B cell (primary cell): ENCODE results near the gene ADAM19. TPM values are rescaled to one million over a fixed set of nuclear protein-coding genes. Genes with fewer than 3 reads are reported as not detected.

ENCODE experiments used
- ATAC-seq: fragments of 200-7000 bp; cut with Tn5 transposase; one replicate; pipeline ENCODE4 v1.10.0; 2021; ENCODE audit warnings: low read depth, mild to moderate bottlenecking, moderate number of reproducible peaks, moderate library complexity
- CTCF ChIA-PET: fragments of 350-600 bp; sonication (Branson Sonifier 250); formaldehyde crosslinking; loops from one replicate; lab custom pipeline; 2021; ENCODE audit warnings: antibody characterized with exemption, inconsistent platforms; lab: Charles Lee
- POLR2A ChIA-PET: fragments of 350-600 bp; sonication (Branson Sonifier 250); formaldehyde crosslinking; loops from one replicate; lab custom pipeline; 2021; ENCODE audit warnings: antibody characterized with exemption; lab: Charles Lee
- DNase-seq: peaks from one replicate; pipeline ENCODE4 v3.0.0; 2013
- H2AFZ ChIP-seq: 2 replicates; pipeline ENCODE4 v1.6.1; 2012; ENCODE audit warnings: mild to moderate bottlenecking, low read depth, low read length; ENCODE audit not compliant: insufficient read depth, poor library complexity, severe bottlenecking
- H3K27ac ChIP-seq, 2 donors: 1 replicate in 1 of 2; 2 replicates in 1 of 2; pipeline ENCODE4 v1.5.1; 2012 to 2013; ENCODE audit warnings: low read length in 2 of 2, mild to moderate bottlenecking in 2 of 2, moderate library complexity in 1 of 2
- H3K27me3 ChIP-seq, 4 experiments: fragments of 200-600 bp in 1 of 4; sonication (generic) in 1 of 4; replicated peaks in 1 of 4; 1 replicate in 2 of 4; 2 replicates in 2 of 4; pipeline versions ENCODE4 v1.6.1 to v1.7.0; 2013 to 2016; ENCODE audit warnings: low read length in 3 of 4, mild to moderate bottlenecking in 2 of 4, mixed read lengths in 1 of 4, moderate library complexity in 1 of 4; ENCODE audit not compliant: insufficient read depth in 4 of 4, control insufficient read depth in 3 of 4; ENCODE audit errors: control extremely low read depth in 1 of 4
- H3K36me3 ChIP-seq, 2 experiments: replicated peaks in 1 of 2; 1 replicate in 1 of 2; 2 replicates in 1 of 2; pipeline versions ENCODE4 v1.6.1 to v1.7.1; 2013; ENCODE audit warnings: low read length in 1 of 2; ENCODE audit not compliant: insufficient read depth in 2 of 2, control insufficient read depth in 1 of 2; ENCODE audit errors: control extremely low read depth in 1 of 2, extremely low read depth in 1 of 2
- H3K4me1 ChIP-seq, 2 donors: fragments of 200-600 bp in 1 of 2; sonication (generic) in 1 of 2; 1 replicate in 1 of 2; 2 replicates in 1 of 2; pipeline versions ENCODE4 v1.5.1 to v1.6.1; 2013 to 2017; ENCODE audit warnings: low read length in 2 of 2; ENCODE audit not compliant: control insufficient read depth in 2 of 2, insufficient read depth in 2 of 2
- H3K4me2 ChIP-seq: replicated peaks from 2 replicates; pipeline ENCODE3; 2012; ENCODE audit warnings: mild to moderate bottlenecking, low read depth, low read length; ENCODE audit not compliant: poor library complexity, severe bottlenecking
- H3K4me3 ChIP-seq, 5 experiments: fragments of 200-600 bp in 1 of 5; sonication (generic) in 1 of 5; 1 replicate in 3 of 5; 2 replicates in 2 of 5; pipeline versions ENCODE4 v1.5.1 to v1.7.0; 2011 to 2016; ENCODE audit warnings: low read length in 4 of 5, mild to moderate bottlenecking in 4 of 5, low read depth in 2 of 5, control low read depth in 1 of 5, moderate library complexity in 1 of 5; ENCODE audit not compliant: insufficient read depth in 1 of 5; ENCODE audit errors: control extremely low read depth in 1 of 5, extremely low read depth in 1 of 5
- H3K79me2 ChIP-seq: fragments of 200-600 bp; sonication (generic); one replicate; pipeline ENCODE4 v1.6.0; 2016; ENCODE audit warnings: low read length; ENCODE audit not compliant: control insufficient read depth, insufficient read depth
- H3K9ac ChIP-seq: fragments of 200-600 bp; sonication (generic); 2 replicates; pipeline ENCODE4 v1.6.1; 2017; ENCODE audit warnings: mild to moderate bottlenecking, low read length, moderate library complexity
- H3K9me3 ChIP-seq, 3 donors: one replicate each; pipeline versions ENCODE4 v1.6.1 to v1.7.1; 2013; ENCODE audit warnings: low read length in 2 of 3; ENCODE audit not compliant: control insufficient read depth in 2 of 3, insufficient read depth in 1 of 3; ENCODE audit errors: control extremely low read depth in 1 of 3
- H4K20me1 ChIP-seq: 2 replicates; pipeline ENCODE4 v1.6.0; 2012; ENCODE audit warnings: mild to moderate bottlenecking, low read length; ENCODE audit not compliant: insufficient read depth, control insufficient read depth, poor library complexity, severe bottlenecking
- H3K27ac Mint-ChIP-seq: one replicate; pipeline ENCODE4 v1.8.0; 2021; ENCODE audit warnings: mixed read lengths
- H3K27me3 Mint-ChIP-seq: one replicate; pipeline ENCODE4 v1.8.0; 2021; ENCODE audit warnings: mixed read lengths
- H3K4me1 Mint-ChIP-seq: one replicate; pipeline ENCODE4 v1.8.0; 2021; ENCODE audit warnings: mixed read lengths
- H3K4me3 Mint-ChIP-seq: one replicate; pipeline ENCODE4 v1.8.0; 2021; ENCODE audit warnings: mixed read lengths
- H3K9me3 Mint-ChIP-seq: one replicate; pipeline ENCODE4 v1.8.0; 2022; ENCODE audit warnings: mixed read lengths; ENCODE audit not compliant: insufficient read depth
- CTCF ChIP-seq: fragments of 200-600 bp; IDR thresholded peaks from one replicate; pipeline ENCODE4 v1.8.0; 2022; ENCODE audit warnings: antibody characterized with exemption, mild to moderate bottlenecking
- EZH2 ChIP-seq: IDR thresholded peaks from 2 replicates; pipeline ENCODE4 v1.6.1; 2012; ENCODE audit warnings: borderline replicate concordance, low read depth, mild to moderate bottlenecking, moderate library complexity, low read length; ENCODE audit not compliant: insufficient read depth, poor library complexity, severe bottlenecking
- WGBS: methylation state at CpG from one replicate; pipeline ENCODE4 v1.1.5; 2013; ENCODE audit warnings: missing lambda C conversion rate; ENCODE audit not compliant: insufficient coverage; 5-methylcytosine and 5-hydroxymethylcytosine counted together
- intact Hi-C: fragments of 100-400 bp; cut with micrococcal nuclease; formaldehyde crosslinking; loops from one replicate; pipeline ENCODE4 v1.10.0; 2022
- polyA minus RNA-seq: library from RNA; depleted of rRNA, polyadenylated mRNA; stranded (reverse); fragments of >200 nt; gene quantifications from 2 replicates; pipeline ENCODE4 v1.2.3, GENCODE V29; 2012
- polyA plus RNA-seq: library from polyadenylated mRNA; depleted of rRNA; stranded (reverse); fragments of >200 nt; gene quantifications from 2 replicates; pipeline ENCODE4 v1.2.3, GENCODE V29; 2012
- total RNA-seq, 2 donors: library from RNA; stranded (reverse); fragments of 120-200 nt in 1 of 2; gene quantifications; 1 replicate in 1 of 2; 2 replicates in 1 of 2; pipeline versions ENCODE4 v1.2.3 to v1.2.4, GENCODE V29; 2013 to 2022

Gene ADAM19
- 171 TPM in 2 replicates for total RNA-seq
- total RNA-seq (2013): 127 TPM
- 110 and 152 TPM in 2 replicates for polyA plus RNA-seq
- polyA minus RNA-seq: 152 and 214 TPM in 2 replicates

GRCh38 chr5:157575381-157576020 is at the start of gene ADAM19:
ADAM19 (minus strand) TSS chr5:157575775; CDS start chr5:157575696, 79 bp downstream.
- H3K4me3 ChIP-seq: peak within 1 kb of the TSS; percentile 94 to 99 (median 99)
- peak within 1 kb of the TSS; percentile 79 to 84 for H3K27ac ChIP-seq
- POLR2A ChIA-PET: interaction anchor here (1.3 to 2.9 kb wide), 2 partner anchors 11 to 17 kb away, joined by 4 to 8 read pairs; no protein-coding TSS in a partner anchor
- peak within 1 kb of the TSS; percentile 67 for H2AFZ ChIP-seq
- TF ChIP-seq EZH2 (no peak), CTCF (peak; percentile 18)
- H3K9me3 ChIP-seq: no peaks in the 10 kb centered on the region
- H3K9ac ChIP-seq: peak within 1 kb of the TSS; percentile 92
- peak within 1 kb of the TSS; percentile 95 for H3K27ac Mint-ChIP-seq
- H3K27me3 Mint-ChIP-seq: no peaks in the 10 kb centered on the region
- intact Hi-C loops: loop anchor here (1.0 to 10.0 kb wide), 2 partner anchors 21 to 141 kb away; no protein-coding TSS in a partner anchor
- CTCF ChIA-PET: interaction anchor here (2.5 to 2.9 kb wide), 2 partner anchors 18 to 21 kb away, joined by 12 to 14 read pairs; no protein-coding TSS in a partner anchor
- WGBS: under 1% methylated on average over 63 of the region's 63 CpGs
- H3K4me1 ChIP-seq: peaks cover 44 to 65% of the 10 kb centered on the region in 2 donors
- H3K9me3 Mint-ChIP-seq: no peaks in the 10 kb centered on the region
- H4K20me1 ChIP-seq: peaks cover 19% of the 10 kb centered on the region
- ATAC-seq: peak; percentile 47
- H3K79me2 ChIP-seq: peaks cover 50% of the 10 kb centered on the region
- no peaks in the 10 kb centered on the region for H3K27me3 ChIP-seq
- DNase-seq: peak; percentile 67
- H3K36me3 ChIP-seq: peaks cover 0 to 15% of the 10 kb centered on the region in 2 experiments
- H3K4me2 ChIP-seq: peak within 1 kb of the TSS; percentile 85
- peaks cover 70% of the 10 kb centered on the region for H3K4me1 Mint-ChIP-seq
- H3K4me3 Mint-ChIP-seq: peak within 1 kb of the TSS; percentile 96

GRCh38 chr5:157624144-157624543 is 48.6 kb upstream of the ADAM19 start:
- Histone ChIP-seq H3K27ac (no peak overlapping the region), H2AFZ (no peak overlapping the region), H3K4me2 (no peak overlapping the region), H3K9me3 (no peaks in the 10 kb centered on the region), H3K79me2 (no peaks in the 10 kb centered on the region), H4K20me1 (no peaks in the 10 kb centered on the region), H3K36me3 (no peaks in the 10 kb centered on the region), H3K9ac (no peak overlapping the region), H3K4me1 (peaks cover 0 to 2% of the 10 kb centered on the region in 2 donors), H3K4me3 (no peak overlapping the region), H3K27me3 (no peaks in the 10 kb centered on the region)
- H3K4me1 Mint-ChIP-seq: peaks cover 10% of the 10 kb centered on the region
- H3K27ac Mint-ChIP-seq: no peak overlapping the region
- H3K9me3 Mint-ChIP-seq: no peaks in the 10 kb centered on the region
- ChIA-PET POLR2A (no interaction called here), CTCF (interaction anchor here (1.8 kb wide), 1 partner anchor 193 kb away, joined by 7 read pairs; no protein-coding TSS in a partner anchor)
- TF ChIP-seq CTCF (no peak), EZH2 (no peak)
- DNase-seq: no peak
- intact Hi-C loops: no loop called here
- H3K4me3 Mint-ChIP-seq: no peak overlapping the region
- H3K27me3 Mint-ChIP-seq: no peaks in the 10 kb centered on the region
- WGBS: no CpG with 5 or more reads among the region's 2 CpGs
- ATAC-seq: no peak
